ENCODE results near the gene MUC4. TPM values are rescaled to one million over a fixed set of nuclear protein-coding genes. Genes with fewer than 3 reads are reported as not detected.

Gene MUC4
- total RNA-seq, 4 donors from 2014 or later: 0.26 to 1.0 (median 0.30) TPM

DNA sequence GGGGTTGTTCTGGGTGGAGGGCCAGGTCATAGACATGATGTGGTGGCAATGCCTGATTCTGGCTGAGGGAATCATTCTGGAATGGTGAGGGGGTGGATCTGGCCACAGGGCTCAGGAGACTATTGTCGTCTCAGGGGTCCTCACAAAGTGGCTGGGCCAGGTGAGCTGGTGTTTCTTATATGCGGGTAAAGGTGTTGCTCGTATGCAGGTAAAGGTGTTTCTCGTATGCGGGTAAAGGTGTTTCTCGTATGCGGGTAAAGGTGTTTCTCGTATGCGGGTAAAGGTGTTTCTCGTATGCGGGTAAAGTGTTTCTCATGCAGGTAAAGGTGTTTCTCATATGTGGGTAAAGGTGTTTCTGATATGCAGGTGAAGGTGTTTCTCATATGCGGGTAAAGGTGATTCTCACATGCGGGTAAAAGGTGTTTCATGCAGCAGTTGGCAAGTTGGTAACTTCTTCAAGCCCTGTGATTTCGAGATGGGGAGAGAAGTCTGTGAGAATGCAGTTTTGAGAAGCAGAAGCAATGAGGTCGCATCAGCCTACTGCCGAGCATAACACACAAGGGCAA is 10.5 kb upstream of the MUC4 start:
- no peak overlapping the region for H3K27ac ChIP-seq
- H3K36me3 ChIP-seq: no peaks in the 10 kb centered on the region
- no peak overlapping the region for H3K4me3 ChIP-seq
- no peaks in the 10 kb centered on the region for H3K4me1 ChIP-seq
- intact Hi-C loops (cut with DNase I; ENCODE audit: low total_unique reads): no loop called here
- no peaks in the 10 kb centered on the region for H3K9me3 ChIP-seq
- no peaks in the 10 kb centered on the region for H3K27me3 ChIP-seq
- no peak for DNase-seq
- TF ChIP-seq POLR2A (IDR thresholded peaks at IDR 0.05): no peak
- TF ChIP-seq, protein P1, sequence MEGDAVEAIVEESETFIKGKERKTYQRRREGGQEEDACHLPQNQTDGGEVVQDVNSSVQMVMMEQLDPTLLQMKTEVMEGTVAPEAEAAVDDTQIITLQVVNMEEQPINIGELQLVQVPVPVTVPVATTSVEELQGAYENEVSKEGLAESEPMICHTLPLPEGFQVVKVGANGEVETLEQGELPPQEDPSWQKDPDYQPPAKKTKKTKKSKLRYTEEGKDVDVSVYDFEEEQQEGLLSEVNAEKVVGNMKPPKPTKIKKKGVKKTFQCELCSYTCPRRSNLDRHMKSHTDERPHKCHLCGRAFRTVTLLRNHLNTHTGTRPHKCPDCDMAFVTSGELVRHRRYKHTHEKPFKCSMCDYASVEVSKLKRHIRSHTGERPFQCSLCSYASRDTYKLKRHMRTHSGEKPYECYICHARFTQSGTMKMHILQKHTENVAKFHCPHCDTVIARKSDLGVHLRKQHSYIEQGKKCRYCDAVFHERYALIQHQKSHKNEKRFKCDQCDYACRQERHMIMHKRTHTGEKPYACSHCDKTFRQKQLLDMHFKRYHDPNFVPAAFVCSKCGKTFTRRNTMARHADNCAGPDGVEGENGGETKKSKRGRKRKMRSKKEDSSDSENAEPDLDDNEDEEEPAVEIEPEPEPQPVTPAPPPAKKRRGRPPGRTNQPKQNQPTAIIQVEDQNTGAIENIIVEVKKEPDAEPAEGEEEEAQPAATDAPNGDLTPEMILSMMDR (IDR thresholded peaks at IDR 0.05): no peak

DNA sequence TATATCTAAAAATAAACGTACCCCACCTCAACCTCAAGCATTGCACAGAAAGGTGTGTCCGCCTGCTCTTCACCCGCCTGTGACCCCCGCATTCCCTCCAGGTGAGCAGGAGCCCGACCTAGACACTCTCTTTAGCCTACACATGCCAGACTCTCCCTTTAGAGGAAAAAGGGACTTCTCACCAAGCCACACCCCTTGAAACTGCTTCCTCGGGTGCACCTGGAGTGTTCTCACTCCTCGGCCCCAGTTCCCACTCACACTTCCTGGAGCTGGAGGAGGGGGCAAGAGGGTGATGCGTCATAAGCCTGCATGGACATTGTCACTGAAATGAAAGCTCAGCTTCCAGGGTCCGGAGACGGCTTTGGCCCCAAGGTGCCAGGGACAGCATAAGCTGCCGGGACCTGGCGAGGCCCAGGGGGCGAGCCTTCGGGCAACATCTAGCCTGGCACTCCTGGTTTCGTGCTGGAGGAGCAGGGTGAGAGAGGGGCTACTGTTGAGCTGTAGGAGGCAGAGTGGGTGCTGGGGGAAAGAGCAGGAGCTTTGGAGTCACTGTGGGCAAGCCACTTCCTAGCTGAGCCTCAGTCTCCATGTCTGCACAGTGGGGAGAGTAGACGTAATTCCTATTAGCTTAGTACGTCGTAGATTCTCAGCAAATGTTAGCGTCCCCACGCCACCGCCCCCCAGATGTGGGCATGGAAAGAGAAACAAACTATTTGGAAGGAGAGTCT is 9.8 kb upstream of the MUC4 start:
- TF ChIP-seq, protein P1 (IDR thresholded peaks at IDR 0.05): no peak
- TF ChIP-seq POLR2A (IDR thresholded peaks at IDR 0.05): no peak
- Histone ChIP-seq H3K9me3 (no peaks in the 10 kb centered on the region), H3K36me3 (no peaks in the 10 kb centered on the region), H3K4me3 (no peak overlapping the region), H3K27ac (no peak overlapping the region), H3K27me3 (no peaks in the 10 kb centered on the region), H3K4me1 (no peaks in the 10 kb centered on the region)
- DNase-seq: no peak
- intact Hi-C loops (cut with DNase I; ENCODE audit: low total_unique reads): no loop called here

DNA sequence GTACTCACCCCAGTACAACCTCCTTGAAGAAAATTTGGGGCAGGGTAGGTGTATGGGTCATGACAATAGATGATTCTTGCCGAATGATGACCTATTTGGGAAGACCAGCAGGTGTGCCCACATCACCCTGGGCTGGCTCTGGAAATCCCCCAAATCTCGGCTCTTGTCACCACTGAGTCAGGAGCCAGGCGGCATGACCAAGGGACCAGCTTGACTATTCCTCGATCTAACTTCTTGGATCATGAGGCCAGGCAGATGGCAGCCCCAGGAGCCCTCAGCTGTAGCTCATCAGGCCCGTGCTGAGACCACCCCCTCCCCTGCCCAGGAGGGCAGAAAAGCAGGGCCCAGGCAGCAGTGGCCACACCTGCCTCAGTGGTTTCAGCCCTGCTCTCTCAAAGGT is 9.2 kb upstream of the MUC4 start:
- TF ChIP-seq, protein P1 (IDR thresholded peaks at IDR 0.05): no peak
- no peak for TF ChIP-seq POLR2A (IDR thresholded peaks at IDR 0.05)
- Histone ChIP-seq H3K36me3 (no peaks in the 10 kb centered on the region), H3K4me1 (no peaks in the 10 kb centered on the region), H3K9me3 (no peaks in the 10 kb centered on the region), H3K27ac (no peak overlapping the region), H3K4me3 (no peak overlapping the region), H3K27me3 (no peaks in the 10 kb centered on the region)
- intact Hi-C loops (cut with DNase I; ENCODE audit: low total_unique reads): no loop called here
- DNase-seq: no peak

DNA sequence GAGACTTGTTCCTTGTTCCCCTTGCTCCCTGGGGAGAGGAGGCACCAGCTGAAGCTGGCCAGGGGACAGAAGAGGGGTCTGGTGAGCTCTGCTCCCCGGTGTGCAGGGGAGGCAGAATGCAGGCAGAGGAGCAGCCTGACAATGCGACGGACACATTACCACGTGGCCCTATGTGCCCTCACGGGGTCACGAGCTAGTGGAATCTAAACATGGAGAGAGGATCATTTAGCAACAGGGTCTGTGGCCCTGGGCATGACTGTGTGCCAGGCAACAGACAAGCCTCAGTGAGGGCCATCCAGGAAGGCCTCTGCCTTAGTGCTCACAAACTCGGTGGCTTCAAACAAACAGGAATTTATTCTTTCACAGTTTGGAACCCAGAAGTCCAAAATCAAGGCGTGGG is 8.5 kb upstream of the MUC4 start:
- Histone ChIP-seq H3K27me3 (no peaks in the 10 kb centered on the region), H3K27ac (no peak overlapping the region), H3K9me3 (no peaks in the 10 kb centered on the region), H3K4me1 (no peaks in the 10 kb centered on the region), H3K4me3 (no peak overlapping the region), H3K36me3 (no peaks in the 10 kb centered on the region)
- intact Hi-C loops (cut with DNase I; ENCODE audit: low total_unique reads): no loop called here
- no peak for DNase-seq
- TF ChIP-seq, protein P1 (IDR thresholded peaks at IDR 0.05): no peak
- no peak for TF ChIP-seq POLR2A (IDR thresholded peaks at IDR 0.05)

DNA sequence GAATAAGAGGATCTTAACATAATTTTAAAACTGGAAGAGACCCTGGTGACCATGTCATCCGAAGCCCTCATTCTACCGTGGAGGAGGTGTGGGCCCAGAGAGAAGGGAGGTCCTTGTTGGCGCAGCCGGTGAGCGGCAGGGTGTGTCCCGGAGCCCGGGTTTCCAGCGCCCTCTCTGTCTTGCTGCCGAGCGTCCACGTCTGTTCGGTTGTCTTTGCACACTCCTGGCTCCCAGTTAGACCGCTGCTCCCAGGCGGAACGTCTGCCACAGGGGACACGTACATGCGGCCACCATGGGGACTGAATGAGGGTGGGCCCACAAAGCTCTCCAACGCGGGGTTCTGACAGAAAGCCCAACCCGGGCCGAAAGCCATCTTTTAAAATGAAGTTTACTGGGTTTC is 6.6 kb upstream of the MUC4 start:
- TF ChIP-seq POLR2A (IDR thresholded peaks at IDR 0.05): no peak
- TF ChIP-seq, protein P1 (IDR thresholded peaks at IDR 0.05): no peak
- Histone ChIP-seq H3K4me3 (no peak overlapping the region), H3K9me3 (no peaks in the 10 kb centered on the region), H3K4me1 (no peaks in the 10 kb centered on the region), H3K27me3 (no peaks in the 10 kb centered on the region), H3K36me3 (no peaks in the 10 kb centered on the region), H3K27ac (no peak overlapping the region)
- DNase-seq: no peak
- intact Hi-C loops (cut with DNase I; ENCODE audit: low total_unique reads): no loop called here
